ENCODE measurements around the gene ZMYND8.
"Not testable (repeated sequence)": the region's sequence is repeated elsewhere in the genome, so short reads cannot be mapped to it uniquely, and the experiment has no call there.

Gene ZMYND8

DNA sequence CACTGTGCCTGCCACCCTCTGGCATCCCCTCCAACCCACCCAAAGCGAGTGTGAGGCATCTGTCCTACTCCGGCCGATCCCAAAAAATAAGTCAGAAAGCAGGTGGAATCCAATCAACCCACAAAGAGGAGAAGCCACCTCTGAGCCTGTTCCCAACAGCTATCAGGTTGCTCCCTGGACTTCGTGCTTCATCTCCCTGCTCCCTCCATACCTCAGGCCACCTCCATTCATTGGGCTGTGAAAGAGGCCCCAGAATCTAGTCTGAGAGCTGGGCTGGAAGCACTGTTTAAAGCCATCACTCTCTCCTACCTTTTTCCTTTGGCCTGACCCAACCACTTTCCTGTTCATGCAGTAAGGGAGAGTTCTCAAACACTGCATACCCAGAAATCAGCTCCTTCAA is 106.1 kb downstream of the ZMYND8 start:
- ChIA-PET POLR2A (no interaction called here), CTCF (no interaction called here)
- TF ChIP-seq FOXK2 (IDR thresholded peaks at IDR 0.05) (no peak), SP1 (IDR thresholded peaks at IDR 0.05) (no peak), PKNOX1 (IDR thresholded peaks at IDR 0.05) (no peak), CTBP1 (IDR thresholded peaks at IDR 0.05; ENCODE audit: borderline replicate concordance) (no peak), TARDBP (IDR thresholded peaks at IDR 0.05) (no peak), NFRKB (IDR thresholded peaks at IDR 0.05) (no peak), ZNF384 (IDR thresholded peaks at IDR 0.05) (no peak), BHLHE40 (IDR thresholded peaks at IDR 0.05; ENCODE audit: borderline replicate concordance) (no peak), FOXM1 (IDR thresholded peaks at IDR 0.05; ENCODE audit: borderline replicate concordance) (no peak), ARNT (IDR thresholded peaks at IDR 0.05) (no peak), L3MBTL2 (conservative IDR thresholded peaks at IDR 0.05) (no peak), SUZ12 (IDR thresholded peaks at IDR 0.05) (no peak), LEF1 (IDR thresholded peaks at IDR 0.05; ENCODE audit: borderline replicate concordance) (no peak), ELF4 (IDR thresholded peaks at IDR 0.05) (no peak), HDGF (IDR thresholded peaks at IDR 0.05; ENCODE audit: borderline replicate concordance) (no peak), FOXA1 (IDR thresholded peaks at IDR 0.05) (no peak)
- DNase-seq (ENCODE audit: extremely low spot score), result no peak

GRCh38 chr20:47249913-47250312 is 106.6 kb downstream of the ZMYND8 start:
- CTCF ChIA-PET, result no interaction called here
- POLR2A ChIA-PET, result no interaction called here
- DNase-seq (ENCODE audit: extremely low spot score), result no peak
- TF ChIP-seq FOXA1 (IDR thresholded peaks at IDR 0.05) (no peak), L3MBTL2 (conservative IDR thresholded peaks at IDR 0.05) (no peak), ARNT (IDR thresholded peaks at IDR 0.05) (no peak), CTBP1 (IDR thresholded peaks at IDR 0.05; ENCODE audit: borderline replicate concordance) (no peak), ZNF384 (IDR thresholded peaks at IDR 0.05) (no peak), SP1 (IDR thresholded peaks at IDR 0.05) (no peak), PKNOX1 (IDR thresholded peaks at IDR 0.05) (no peak), ELF4 (IDR thresholded peaks at IDR 0.05) (no peak), NFRKB (IDR thresholded peaks at IDR 0.05) (no peak), BHLHE40 (IDR thresholded peaks at IDR 0.05; ENCODE audit: borderline replicate concordance) (no peak), TARDBP (IDR thresholded peaks at IDR 0.05) (no peak), FOXK2 (IDR thresholded peaks at IDR 0.05) (no peak), LEF1 (IDR thresholded peaks at IDR 0.05; ENCODE audit: borderline replicate concordance) (no peak), FOXM1 (IDR thresholded peaks at IDR 0.05; ENCODE audit: borderline replicate concordance) (no peak), HDGF (IDR thresholded peaks at IDR 0.05; ENCODE audit: borderline replicate concordance) (no peak), SUZ12 (IDR thresholded peaks at IDR 0.05) (no peak)

DNA sequence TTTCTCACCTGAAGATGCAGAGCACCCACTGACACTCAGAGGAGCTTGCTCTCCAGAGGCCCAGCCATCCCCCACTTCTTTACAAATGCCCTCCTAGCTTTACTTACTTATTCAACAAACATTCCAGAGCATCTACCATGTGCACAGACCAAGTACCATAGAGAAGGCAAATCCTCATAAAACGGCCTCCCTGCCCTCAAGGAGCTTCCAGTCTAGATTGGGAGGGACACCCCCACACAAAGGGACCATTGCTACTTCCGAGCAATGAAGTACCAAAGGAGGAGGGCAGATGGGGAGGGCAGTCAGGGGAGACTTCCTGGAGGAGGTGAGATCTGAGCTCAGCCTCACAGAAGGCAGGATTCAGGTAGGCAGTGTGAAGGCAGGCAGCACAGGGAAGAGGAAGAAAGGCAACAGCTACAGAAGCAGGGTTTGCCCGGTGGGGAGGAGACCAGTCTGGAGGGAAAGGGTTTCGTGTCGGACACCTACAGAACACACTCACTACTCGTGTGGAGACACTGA is 108.0 kb downstream of the ZMYND8 start:
- POLR2A ChIA-PET, result no interaction called here
- no peak for DNase-seq (ENCODE audit: extremely low spot score)
- CTCF ChIA-PET, result no interaction called here
- TF ChIP-seq SP1 (IDR thresholded peaks at IDR 0.05) (no peak), ZNF384 (IDR thresholded peaks at IDR 0.05) (no peak), HDGF (IDR thresholded peaks at IDR 0.05; ENCODE audit: borderline replicate concordance) (no peak), CTBP1 (IDR thresholded peaks at IDR 0.05; ENCODE audit: borderline replicate concordance) (no peak), ARNT (IDR thresholded peaks at IDR 0.05) (no peak), BHLHE40 (IDR thresholded peaks at IDR 0.05; ENCODE audit: borderline replicate concordance) (no peak), NFRKB (IDR thresholded peaks at IDR 0.05) (no peak), LEF1 (IDR thresholded peaks at IDR 0.05; ENCODE audit: borderline replicate concordance) (no peak), FOXK2 (IDR thresholded peaks at IDR 0.05) (no peak), PKNOX1 (IDR thresholded peaks at IDR 0.05) (no peak), TARDBP (IDR thresholded peaks at IDR 0.05) (no peak), ELF4 (IDR thresholded peaks at IDR 0.05) (no peak)

DNA sequence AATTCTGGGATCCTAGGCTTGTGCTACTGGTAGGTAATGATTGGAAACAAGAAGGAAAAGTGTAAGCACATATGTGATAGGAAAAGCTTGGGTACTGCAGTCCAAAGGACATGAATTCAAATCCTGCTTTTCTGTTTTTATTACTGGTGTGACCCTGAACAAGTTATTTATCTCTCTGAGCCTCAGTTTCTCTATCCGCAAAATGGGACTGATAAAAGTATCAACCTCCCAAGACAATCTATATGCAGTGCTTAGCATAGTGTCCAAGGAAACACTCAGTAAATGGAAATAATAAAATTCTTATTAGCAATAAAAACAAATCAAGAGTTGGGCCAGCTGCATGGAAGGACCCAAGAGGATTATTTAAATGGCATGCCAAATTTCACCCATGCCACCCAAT is 108.5 kb downstream of the ZMYND8 start:
- DNase-seq (ENCODE audit: extremely low spot score), result no peak
- TF ChIP-seq BHLHE40 (IDR thresholded peaks at IDR 0.05; ENCODE audit: borderline replicate concordance) (no peak), FOXM1 (IDR thresholded peaks at IDR 0.05; ENCODE audit: borderline replicate concordance) (no peak), L3MBTL2 (conservative IDR thresholded peaks at IDR 0.05) (no peak), SP1 (IDR thresholded peaks at IDR 0.05) (no peak), ARNT (IDR thresholded peaks at IDR 0.05) (no peak), ZNF384 (IDR thresholded peaks at IDR 0.05) (no peak), PKNOX1 (IDR thresholded peaks at IDR 0.05) (no peak), FOXK2 (IDR thresholded peaks at IDR 0.05) (no peak), TARDBP (IDR thresholded peaks at IDR 0.05) (no peak), HDGF (IDR thresholded peaks at IDR 0.05; ENCODE audit: borderline replicate concordance) (no peak), ELF4 (IDR thresholded peaks at IDR 0.05) (no peak)
- POLR2A ChIA-PET, result no interaction called here
- CTCF ChIA-PET, result no interaction called here

DNA sequence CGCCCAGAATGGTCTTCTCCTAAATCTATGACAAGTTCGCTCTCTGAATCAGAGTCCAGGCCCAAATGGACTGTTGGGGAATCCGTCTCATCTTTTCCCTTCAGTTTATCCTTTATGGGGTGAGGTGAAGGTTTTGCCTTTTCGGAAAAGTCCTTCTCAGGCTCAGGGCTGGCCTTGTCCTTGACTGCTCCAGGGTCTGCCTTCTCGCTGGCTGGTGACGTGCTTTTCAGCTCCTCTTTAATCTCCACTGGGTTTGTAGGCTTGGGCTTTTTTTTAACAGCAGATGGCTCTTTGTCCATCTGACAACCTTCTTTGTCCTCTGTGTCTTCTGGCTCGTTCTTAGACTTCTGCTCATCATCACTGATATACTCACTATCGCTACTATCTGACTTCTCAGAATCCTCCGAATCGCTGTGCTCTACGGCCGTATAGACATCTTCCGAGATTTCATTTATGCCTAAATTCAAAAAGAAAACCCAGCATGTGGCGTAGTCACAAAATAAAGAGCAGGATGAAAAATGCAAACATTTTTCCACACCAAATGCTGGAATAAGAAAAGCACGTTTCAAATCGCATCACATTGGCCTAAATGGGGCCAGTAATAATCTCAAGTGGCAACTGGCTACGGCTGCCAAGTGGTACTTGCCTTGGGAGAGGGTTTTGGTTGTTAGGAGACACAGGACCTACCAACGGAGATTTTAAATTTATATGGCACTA is 110.3 kb downstream of the ZMYND8 start:
- ChIA-PET CTCF (interaction anchor here (0.7 kb wide), 1 partner anchor 18 kb away, joined by 3 read pairs; no protein-coding TSS in a partner anchor), POLR2A (no interaction called here)
- DNase-seq (ENCODE audit: extremely low spot score), result no peak
- TF ChIP-seq ELF4 (IDR thresholded peaks at IDR 0.05), result no peak
- TF ChIP-seq FOXK2 (IDR thresholded peaks at IDR 0.05), result no peak
- TF ChIP-seq TARDBP (IDR thresholded peaks at IDR 0.05), result no peak
- no peak for TF ChIP-seq FOXM1 (IDR thresholded peaks at IDR 0.05; ENCODE audit: borderline replicate concordance)
- TF ChIP-seq CTBP1 (IDR thresholded peaks at IDR 0.05; ENCODE audit: borderline replicate concordance), result no peak
- no peak for TF ChIP-seq SUZ12 (IDR thresholded peaks at IDR 0.05)
- TF ChIP-seq ARNT (IDR thresholded peaks at IDR 0.05), result no peak
- TF ChIP-seq PKNOX1 (IDR thresholded peaks at IDR 0.05), result no peak
- no peak for TF ChIP-seq BHLHE40 (IDR thresholded peaks at IDR 0.05; ENCODE audit: borderline replicate concordance)
- TF ChIP-seq SP1 (IDR thresholded peaks at IDR 0.05), result no peak
- no peak for TF ChIP-seq L3MBTL2 (conservative IDR thresholded peaks at IDR 0.05)

DNA sequence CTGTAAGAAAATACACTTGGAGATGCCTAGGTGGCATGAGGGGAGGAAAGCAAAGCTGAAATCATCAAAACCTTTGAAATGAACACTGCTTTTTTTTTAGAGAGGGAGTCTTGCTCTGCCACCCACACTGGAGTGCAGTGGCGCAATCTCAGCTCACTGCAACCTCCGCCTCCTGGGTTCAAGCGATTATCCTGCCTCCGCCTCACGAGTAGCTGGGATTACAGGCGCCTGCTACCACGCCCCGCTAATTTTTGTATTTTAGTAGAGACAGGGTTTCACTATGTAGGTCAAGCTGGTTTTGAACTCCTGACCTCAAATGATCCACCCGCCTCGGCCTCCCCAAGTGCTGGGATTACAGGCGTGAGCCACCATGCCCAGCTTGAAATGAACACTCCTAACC is 111.3 kb downstream of the ZMYND8 start:
- DNase-seq (ENCODE audit: extremely low spot score); POLR2A ChIA-PET: not testable (repeated sequence)
- CTCF ChIA-PET, result interaction anchor here (0.7 kb wide), 1 partner anchor 19 kb away, joined by 3 read pairs; no protein-coding TSS in a partner anchor
